OCI-LY7 (cell line): ENCODE results near the gene MORN5.

Source experiments
- EZH2phosphoT487 ChIP-seq: fragments of 200-600 bp; sonication (generic); IDR thresholded peaks from 2 replicates; pipeline ENCODE4 v1.6.1; 2018; ENCODE audit warnings: low read depth, borderline replicate concordance, mild to moderate bottlenecking, mixed run types, antibody characterized with exemption, low read length, moderate library complexity, mixed read lengths
- TF ChIP-seq, protein P1 (sequence below): fragments of 200-600 bp; sonication (generic); conservative IDR thresholded peaks from 2 replicates; pipeline ENCODE4 v1.5.1; 2014; ENCODE audit warnings: mild to moderate bottlenecking, antibody characterized with exemption, low read length, moderate library complexity, mixed read lengths

GRCh38 chr9:122162415-122162814 is 2.7 kb downstream of the MORN5 start:
- no peak for TF ChIP-seq EZH2phosphoT487
- TF ChIP-seq, protein P1, sequence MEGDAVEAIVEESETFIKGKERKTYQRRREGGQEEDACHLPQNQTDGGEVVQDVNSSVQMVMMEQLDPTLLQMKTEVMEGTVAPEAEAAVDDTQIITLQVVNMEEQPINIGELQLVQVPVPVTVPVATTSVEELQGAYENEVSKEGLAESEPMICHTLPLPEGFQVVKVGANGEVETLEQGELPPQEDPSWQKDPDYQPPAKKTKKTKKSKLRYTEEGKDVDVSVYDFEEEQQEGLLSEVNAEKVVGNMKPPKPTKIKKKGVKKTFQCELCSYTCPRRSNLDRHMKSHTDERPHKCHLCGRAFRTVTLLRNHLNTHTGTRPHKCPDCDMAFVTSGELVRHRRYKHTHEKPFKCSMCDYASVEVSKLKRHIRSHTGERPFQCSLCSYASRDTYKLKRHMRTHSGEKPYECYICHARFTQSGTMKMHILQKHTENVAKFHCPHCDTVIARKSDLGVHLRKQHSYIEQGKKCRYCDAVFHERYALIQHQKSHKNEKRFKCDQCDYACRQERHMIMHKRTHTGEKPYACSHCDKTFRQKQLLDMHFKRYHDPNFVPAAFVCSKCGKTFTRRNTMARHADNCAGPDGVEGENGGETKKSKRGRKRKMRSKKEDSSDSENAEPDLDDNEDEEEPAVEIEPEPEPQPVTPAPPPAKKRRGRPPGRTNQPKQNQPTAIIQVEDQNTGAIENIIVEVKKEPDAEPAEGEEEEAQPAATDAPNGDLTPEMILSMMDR = no peak
